ENCODE results near the gene CISTR.
"Not testable (repeated sequence)": the region's sequence is repeated elsewhere in the genome, so short reads cannot be mapped to it uniquely, and the experiment has no call there.

Gene CISTR

GRCh38 chr12:53719649-53720048 lies 32.1 kb downstream of the CISTR start:
- no peak for DNase-seq (ENCODE audit: low read depth, low spot score)

- not testable (repeated sequence) for DNase-seq (ENCODE audit: low read depth, low spot score)
Observed at GRCh38 chr12:53718567-53718966, 33.2 kb downstream of the CISTR start.

DNA sequence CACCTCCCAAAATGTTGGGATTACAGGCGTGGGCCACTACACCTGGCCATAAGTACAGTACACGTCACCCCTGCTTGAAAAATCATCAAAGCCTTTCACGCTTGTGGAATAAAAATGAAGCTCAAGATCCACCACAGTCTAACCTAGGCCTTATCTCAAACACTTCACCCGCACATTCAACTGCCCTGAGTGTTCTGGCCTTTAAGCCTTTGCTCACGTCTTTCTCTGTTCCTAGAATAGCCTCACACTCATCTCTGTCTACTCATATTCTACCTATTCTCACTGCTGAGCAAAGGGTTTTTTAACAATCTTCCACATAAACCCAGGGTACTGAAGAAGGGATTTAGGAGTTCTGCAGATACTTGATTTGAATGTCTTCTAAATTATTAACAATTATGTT lies 34.5 kb downstream of the CISTR start:
- DNase-seq (ENCODE audit: low read depth, low spot score) = no peak

GRCh38 chr12:53714004-53714403 lies 37.8 kb downstream of the CISTR start:
- no peak for DNase-seq (ENCODE audit: low read depth, low spot score)

GRCh38 chr12:53713516-53713915 lies 38.3 kb downstream of the CISTR start:
- DNase-seq (ENCODE audit: low read depth, low spot score) = no peak

DNA sequence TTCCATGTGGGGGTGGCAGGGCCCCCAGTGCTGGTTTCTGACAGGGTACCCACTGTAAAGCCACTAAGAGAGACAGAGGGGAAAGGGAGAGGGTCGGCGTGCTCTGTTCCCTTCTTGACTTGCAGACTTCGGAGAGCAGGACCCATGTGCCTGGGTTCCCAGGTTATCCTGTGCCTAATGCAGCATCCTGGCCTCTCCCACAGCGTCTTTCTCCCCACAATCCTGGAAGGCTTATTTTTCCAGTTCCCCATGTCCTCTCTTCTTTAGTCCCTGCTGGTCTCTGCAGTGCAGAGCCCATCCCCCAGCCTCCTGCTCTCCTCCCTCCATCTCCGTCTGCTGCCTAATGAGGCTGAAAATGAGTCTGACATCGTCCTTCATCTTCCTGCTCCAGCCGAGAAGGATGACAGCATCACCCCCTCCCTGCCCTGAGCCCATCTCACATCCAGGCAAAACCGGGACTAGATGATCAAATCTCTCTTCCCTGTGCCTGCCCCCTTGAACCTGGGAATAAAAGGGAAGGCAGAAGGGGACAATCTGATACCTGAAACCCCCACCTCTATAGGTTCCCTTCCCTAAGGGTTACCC lies 39.6 kb downstream of the CISTR start:
- DNase-seq (ENCODE audit: low read depth, low spot score) = no peak

DNA sequence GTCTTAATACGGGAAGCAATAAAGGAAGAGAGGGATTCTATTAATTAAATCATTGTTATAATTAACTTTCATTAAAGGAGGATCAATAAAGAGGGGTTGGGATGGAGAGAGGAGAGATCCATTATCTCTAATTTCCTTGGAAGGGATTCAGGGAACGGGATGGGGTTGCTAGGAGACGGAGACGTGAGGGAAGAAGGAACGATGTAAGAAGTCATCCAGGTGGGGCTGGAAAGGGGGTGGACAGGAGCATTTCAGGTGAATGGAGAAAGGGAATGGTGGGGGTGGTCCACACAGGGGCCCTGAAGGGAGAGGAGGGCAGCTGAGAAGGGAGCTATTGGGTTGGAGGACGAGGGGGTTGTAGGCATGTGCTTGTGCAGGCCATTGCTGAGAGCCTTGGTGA lies 41.7 kb downstream of the CISTR start:
- no peak for DNase-seq (ENCODE audit: low read depth, low spot score)

DNA sequence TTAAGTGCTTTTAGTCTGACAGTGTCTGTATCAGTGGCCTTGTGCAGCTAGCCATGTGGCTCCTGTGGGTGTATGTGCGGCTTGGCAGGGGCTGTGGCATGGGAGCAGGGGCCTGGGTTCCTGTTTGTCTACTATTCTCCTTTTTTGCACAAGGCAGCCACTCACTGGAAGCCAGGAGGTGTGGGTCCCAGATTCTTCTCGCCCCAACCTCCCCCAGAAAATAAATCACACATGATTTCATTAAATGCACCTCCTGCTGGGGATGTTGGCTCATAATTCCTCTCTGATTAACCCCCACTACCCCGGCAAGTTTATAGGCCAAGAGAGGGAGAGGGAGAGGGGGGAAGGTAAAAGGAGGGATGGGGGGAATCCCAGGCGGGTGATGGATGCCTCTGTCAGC lies 42.1 kb downstream of the CISTR start:
- DNase-seq (ENCODE audit: low read depth, low spot score) = no peak

- DNase-seq (ENCODE audit: low read depth, low spot score) = no peak
Observed at GRCh38 chr12:53706080-53706479, 45.7 kb downstream of the CISTR start.

GRCh38 chr12:53703756-53704155 lies 48.0 kb downstream of the CISTR start:
- DNase-seq (ENCODE audit: low read depth, low spot score) = no peak

DNA sequence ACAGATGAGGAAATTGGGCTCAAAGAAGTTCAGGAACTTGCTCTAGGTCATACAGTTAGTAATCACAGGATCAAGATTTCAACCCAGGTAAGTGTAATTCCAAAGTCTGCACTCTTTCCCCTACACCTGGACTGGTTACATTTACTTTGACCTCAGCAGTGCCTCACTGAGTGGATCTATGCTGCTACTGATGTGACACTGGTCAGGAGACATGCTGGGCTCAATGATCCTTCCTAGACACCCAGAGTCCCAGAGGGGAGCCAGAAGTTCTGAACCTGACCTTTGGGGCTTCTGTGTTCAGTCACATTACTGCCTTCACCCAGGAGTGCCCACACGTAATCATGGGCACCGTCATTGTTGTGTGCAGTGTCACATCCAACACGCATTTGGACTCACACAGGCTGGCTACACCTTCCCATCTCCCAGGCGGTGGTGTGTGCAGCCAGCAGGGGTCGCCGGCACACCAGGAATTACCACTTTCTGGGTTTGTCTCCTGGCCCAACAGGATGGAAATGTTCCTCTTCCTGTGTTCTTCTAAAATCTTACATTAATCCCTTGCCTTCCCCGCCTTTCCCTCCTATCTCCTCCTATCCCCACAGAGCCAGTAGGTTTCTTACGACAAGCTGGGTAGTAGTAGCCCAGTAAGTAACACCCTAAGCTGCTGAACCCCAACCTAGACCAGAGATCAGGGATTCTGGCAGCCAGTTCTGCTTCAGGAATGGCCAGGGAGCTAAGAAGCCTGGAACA lies 50.1 kb downstream of the CISTR start:
- DNase-seq (ENCODE audit: low read depth, low spot score) = peak; percentile 30

DNA sequence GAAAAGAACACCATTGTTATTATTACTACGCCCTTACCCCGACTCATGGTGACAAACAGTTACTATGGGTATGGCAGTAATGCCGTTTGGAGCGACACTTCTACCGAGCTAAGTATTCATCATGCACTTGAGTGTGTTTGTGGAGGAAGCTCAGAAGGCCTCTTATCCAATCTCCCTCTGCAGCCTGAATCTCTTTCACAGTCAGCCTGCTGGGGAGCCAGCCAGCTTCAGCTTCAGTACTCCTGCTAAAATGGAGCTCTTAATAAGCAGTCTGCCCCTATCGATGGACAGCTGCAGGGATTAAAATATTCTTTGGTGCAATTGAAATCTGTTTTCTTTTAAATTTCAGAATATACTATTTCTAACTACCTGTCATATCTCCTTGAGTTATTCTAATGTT lies 51.2 kb downstream of the CISTR start:
- DNase-seq (ENCODE audit: low read depth, low spot score) = no peak

DNA sequence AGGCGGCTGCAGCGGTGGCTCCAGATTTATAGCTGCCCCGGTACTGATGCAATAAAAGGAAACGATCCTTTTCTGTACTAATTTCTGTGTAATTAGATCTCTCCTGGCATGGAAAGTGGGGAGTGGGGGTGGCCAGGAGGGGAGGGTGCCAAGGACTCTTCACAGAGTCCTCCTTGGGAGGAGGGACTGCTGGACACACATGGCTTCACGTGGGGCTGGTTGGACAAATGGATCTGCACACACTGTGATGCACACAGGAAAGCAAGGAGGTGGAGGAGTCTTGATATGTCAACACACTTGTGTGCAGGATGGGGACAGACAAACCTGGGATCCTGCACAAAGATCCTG lies 52.1 kb downstream of the CISTR start:
- no peak for DNase-seq (ENCODE audit: low read depth, low spot score)

DNA sequence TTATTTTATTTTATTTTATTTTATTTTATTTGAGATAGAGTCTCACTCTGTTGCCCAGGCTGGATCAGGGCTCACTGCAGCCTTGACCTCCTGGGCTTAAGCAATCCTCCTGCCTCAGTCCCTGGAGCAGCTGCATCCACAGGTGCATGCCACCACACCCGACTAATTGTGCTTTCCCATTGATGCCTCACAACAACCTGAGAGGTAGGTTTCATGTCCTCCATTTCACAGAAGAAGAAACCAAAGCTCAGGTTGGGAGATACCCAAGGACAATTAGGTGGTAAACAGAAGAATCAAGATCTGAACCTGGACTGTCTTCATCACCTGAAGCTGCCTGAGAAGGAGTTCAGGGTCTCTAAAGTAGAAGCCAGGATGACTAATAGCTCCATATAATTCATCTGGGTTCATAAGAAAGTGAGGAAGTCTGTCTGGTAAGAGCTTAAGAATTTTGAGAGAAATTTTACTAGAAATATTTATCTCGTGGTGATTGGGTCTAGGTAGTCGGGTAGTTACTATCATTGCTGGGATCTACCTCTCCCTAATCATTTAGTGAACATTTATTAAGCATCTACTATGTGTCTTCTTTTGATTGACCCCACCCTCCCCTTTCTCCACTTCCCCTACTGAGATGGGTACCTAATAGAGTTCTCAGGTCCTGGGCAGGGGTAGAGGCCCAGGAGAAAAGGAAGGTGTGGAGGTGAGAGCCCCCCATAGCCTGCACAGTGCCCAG lies 52.7 kb downstream of the CISTR start:
- no peak for DNase-seq (ENCODE audit: low read depth, low spot score)

- no peak for DNase-seq (ENCODE audit: low read depth, low spot score)
Observed at GRCh38 chr12:53696655-53697331, 55.0 kb downstream of the CISTR start.

Measured in brain pericyte (primary cell).